CD14-positive monocyte (primary cell): ENCODE data around the gene CRIM1. TPM values are rescaled to one million over a fixed set of nuclear protein-coding genes. Genes with fewer than 3 reads are reported as not detected.

Experiments
- DNase-seq, 3 donors: peaks; one replicate each; pipeline ENCODE4 v3.0.0-alpha.2; 2011 to 2022
- H2AFZ ChIP-seq: 2 replicates; pipeline ENCODE4 v1.6.0; 2012; ENCODE audit warnings: mild to moderate bottlenecking, low read depth, low read length, inconsistent platforms; ENCODE audit not compliant: insufficient read depth, poor library complexity, severe bottlenecking
- H3K27ac ChIP-seq, 2 donors: 1 replicate in 1 of 2; 2 replicates in 1 of 2; pipeline ENCODE4 v1.5.1; 2012 to 2013; ENCODE audit warnings: low read length in 2 of 2, control low read depth in 1 of 2, inconsistent platforms in 1 of 2, low read depth in 1 of 2, mild to moderate bottlenecking in 1 of 2
- H3K27me3 ChIP-seq, 2 donors: one replicate each; pipeline versions ENCODE4 v1.6.0 to v1.6.1; 2011 to 2013; ENCODE audit warnings: low read length in 2 of 2; ENCODE audit not compliant: control insufficient read depth in 2 of 2, insufficient read depth in 2 of 2
- H3K36me3 ChIP-seq, 2 donors: replicated peaks in 1 of 2; 1 replicate in 1 of 2; 2 replicates in 1 of 2; pipeline versions ENCODE4 v1.5.1 to v1.6.1; 2012 to 2013; ENCODE audit warnings: low read length in 2 of 2, control low read depth in 1 of 2, inconsistent platforms in 1 of 2, mild to moderate bottlenecking in 1 of 2; ENCODE audit not compliant: insufficient read depth in 2 of 2, control insufficient read depth in 1 of 2
- H3K4me1 ChIP-seq, 2 donors: 1 replicate in 1 of 2; 2 replicates in 1 of 2; pipeline versions ENCODE4 v1.5.1 to v1.6.1; 2012 to 2013; ENCODE audit warnings: low read length in 2 of 2, control low read depth in 1 of 2, inconsistent platforms in 1 of 2, mild to moderate bottlenecking in 1 of 2, moderate library complexity in 1 of 2; ENCODE audit not compliant: insufficient read depth in 2 of 2, control insufficient read depth in 1 of 2
- H3K4me2 ChIP-seq: replicated peaks from 2 replicates; pipeline ENCODE3; 2012; ENCODE audit warnings: low read length, moderate library complexity, mild to moderate bottlenecking; ENCODE audit not compliant: poor library complexity, severe bottlenecking; ENCODE audit errors: extremely low read depth
- H3K4me3 ChIP-seq, 3 experiments: fragments of 200-600 bp in 1 of 3; sonication (generic) in 1 of 3; replicated peaks in 1 of 3; 1 replicate in 2 of 3; 2 replicates in 1 of 3; pipeline ENCODE4 v1.5.1; 2011 to 2013; ENCODE audit warnings: low read length in 3 of 3, mild to moderate bottlenecking in 3 of 3, control low read depth in 2 of 3, low read depth in 2 of 3, inconsistent platforms in 1 of 3, moderate library complexity in 1 of 3
- H3K79me2 ChIP-seq: 2 replicates; pipeline ENCODE4 v1.6.0; 2012; ENCODE audit warnings: mild to moderate bottlenecking, control low read depth, inconsistent platforms, low read length, moderate library complexity; ENCODE audit not compliant: insufficient read depth
- H3K9ac ChIP-seq: 2 replicates; pipeline ENCODE4 v1.6.0; 2017; ENCODE audit warnings: low read length, mild to moderate bottlenecking; ENCODE audit not compliant: insufficient read depth, poor library complexity, severe bottlenecking
- H3K9me3 ChIP-seq, 2 donors: replicated peaks in 1 of 2; 1 replicate in 1 of 2; 2 replicates in 1 of 2; pipeline versions ENCODE4 v1.5.1 to v1.6.1; 2012 to 2013; ENCODE audit warnings: low read length in 2 of 2, control low read depth in 1 of 2; ENCODE audit not compliant: control insufficient read depth in 1 of 2, insufficient read depth in 1 of 2
- H4K20me1 ChIP-seq: 2 replicates; pipeline ENCODE4 v1.6.0; 2012; ENCODE audit warnings: mild to moderate bottlenecking, low read length, control low read depth, moderate library complexity; ENCODE audit not compliant: insufficient read depth
- H3K27ac Mint-ChIP-seq, 7 donors: one replicate each; pipeline ENCODE4 v1.8.0; 2020; ENCODE audit warnings: mild to moderate bottlenecking in 7 of 7, mixed read lengths in 7 of 7, moderate library complexity in 6 of 7, inconsistent platforms in 2 of 7
- H3K27me3 Mint-ChIP-seq, 3 donors: one replicate each; pipeline ENCODE4 v1.8.0; 2021 to 2022; ENCODE audit warnings: low read depth in 3 of 3, mild to moderate bottlenecking in 3 of 3, mixed read lengths in 3 of 3, moderate library complexity in 3 of 3, inconsistent platforms in 1 of 3
- H3K36me3 Mint-ChIP-seq, 2 donors: one replicate each; pipeline ENCODE4 v1.8.0; 2020; ENCODE audit warnings: mixed read lengths in 2 of 2, inconsistent platforms in 1 of 2, mild to moderate bottlenecking in 1 of 2
- H3K4me1 Mint-ChIP-seq: one replicate; pipeline ENCODE4 v1.8.0; 2020; ENCODE audit warnings: mild to moderate bottlenecking, mixed read lengths
- H3K4me3 Mint-ChIP-seq, 2 donors: one replicate each; pipeline ENCODE4 v1.8.0; 2020; ENCODE audit warnings: mild to moderate bottlenecking in 2 of 2, mixed read lengths in 2 of 2, moderate library complexity in 1 of 2
- H3K9me3 Mint-ChIP-seq, 7 donors: one replicate each; pipeline ENCODE4 v1.8.0; 2020 to 2022; ENCODE audit warnings: mixed read lengths in 7 of 7, mild to moderate bottlenecking in 6 of 7, moderate library complexity in 6 of 7, inconsistent platforms in 2 of 7
- CTCF ChIP-seq: fragments of 200-600 bp; IDR thresholded peaks from one replicate; pipeline ENCODE4 v1.8.0; 2022; ENCODE audit warnings: antibody characterized with exemption, mild to moderate bottlenecking
- WGBS: methylation state at CpG from one replicate; pipeline ENCODE4 v1.1.5; 2013; ENCODE audit warnings: missing lambda C conversion rate; ENCODE audit not compliant: insufficient coverage; 5-methylcytosine and 5-hydroxymethylcytosine counted together
- intact Hi-C, 2 donors: fragments of 100-400 bp; cut with micrococcal nuclease; formaldehyde crosslinking; loops; one replicate each; pipeline versions ENCODE4 v1.15.0 to v1.15.1; 2023
- polyA plus RNA-seq, 3 donors: library from polyadenylated mRNA; depleted of rRNA in 1 of 3; unstranded in 2 of 3; stranded (reverse) in 1 of 3; fragments of 300-500 nt in 2 of 3; fragments of >200 nt in 1 of 3; fragmentation: Illumina TruSeq in 2 of 3; gene quantifications; 1 replicate in 2 of 3; 2 replicates in 1 of 3; pipeline ENCODE4 v1.2.3, GENCODE V29; 2012 to 2021

Gene CRIM1
- polyA plus RNA-seq, 3 donors = 0.08 to 0.27 TPM; not detected in 1

- no peak for DNase-seq
- Histone ChIP-seq H3K36me3 (no peaks in the 10 kb centered on the region), H2AFZ (no peak overlapping the region), H3K4me2 (no peak overlapping the region), H3K9me3 (no peaks in the 10 kb centered on the region), H3K4me1 (no peaks in the 10 kb centered on the region), H4K20me1 (no peaks in the 10 kb centered on the region), H3K9ac (no peak overlapping the region), H3K4me3 (no peak overlapping the region), H3K27me3 (no peaks in the 10 kb centered on the region), H3K27ac (no peak overlapping the region), H3K79me2 (no peaks in the 10 kb centered on the region)
- no peak overlapping the region for H3K27ac Mint-ChIP-seq
- H3K9me3 Mint-ChIP-seq = no peaks in the 10 kb centered on the region
- no peaks in the 10 kb centered on the region for H3K36me3 Mint-ChIP-seq
- H3K4me1 Mint-ChIP-seq = no peaks in the 10 kb centered on the region
- 98% methylated on average over 6 of the region's 9 CpGs for WGBS
- no peak for TF ChIP-seq CTCF
- intact Hi-C loops = no loop called here
- peaks cover 0 to 2% (median 0%) of the 10 kb centered on the region in 3 donors for H3K27me3 Mint-ChIP-seq
- H3K4me3 Mint-ChIP-seq = no peak overlapping the region
Measured at GRCh38 chr2:36396878-36397539, 41.4 kb downstream of the CRIM1 start.

- H3K27me3 ChIP-seq = no peaks in the 10 kb centered on the region
- H3K36me3 ChIP-seq = no peaks in the 10 kb centered on the region
- no peak overlapping the region for H3K4me3 ChIP-seq
- no peaks in the 10 kb centered on the region for H3K9me3 Mint-ChIP-seq
- DNase-seq = no peak
- intact Hi-C loops = no loop called here
- H3K27me3 Mint-ChIP-seq = peaks cover 0 to 2% (median 0%) of the 10 kb centered on the region in 3 donors
- H2AFZ ChIP-seq = no peak overlapping the region
- WGBS = 100% methylated on average over 3 of the region's 7 CpGs
- no peaks in the 10 kb centered on the region for H3K4me1 ChIP-seq
- H3K27ac ChIP-seq = no peak overlapping the region
- H3K79me2 ChIP-seq = no peaks in the 10 kb centered on the region
- no peak for TF ChIP-seq CTCF
- no peaks in the 10 kb centered on the region for H3K36me3 Mint-ChIP-seq
- H3K4me3 Mint-ChIP-seq = no peak overlapping the region
- no peak overlapping the region for H3K27ac Mint-ChIP-seq
- no peaks in the 10 kb centered on the region for H3K4me1 Mint-ChIP-seq
- no peak overlapping the region for H3K9ac ChIP-seq
- no peaks in the 10 kb centered on the region for H3K9me3 ChIP-seq
- H3K4me2 ChIP-seq = no peak overlapping the region
- H4K20me1 ChIP-seq = no peaks in the 10 kb centered on the region
Measured at GRCh38 chr2:36397728-36398413, 42.3 kb downstream of the CRIM1 start.
